Liver (tissue), 3 donors: ENCODE measurements around the gene GLOD4.

Source experiments
- ATF3 ChIP-seq: IDR thresholded peaks from 2 replicates; pipeline ENCODE4 v1.6.1; 2016; ENCODE audit warnings: antibody characterized with exemption
- CTCF ChIP-seq: fragments of 150-350 bp; IDR thresholded peaks from 2 replicates; pipeline ENCODE4 v1.5.1; 2017; ENCODE audit warnings: improper control_type of control experiment, low read depth, low read length; ENCODE audit not compliant: missing input control
- JUND ChIP-seq, 2 donors: IDR thresholded peaks; 2 replicates each; pipeline ENCODE4 v1.6.1; 2016; ENCODE audit warnings: antibody characterized with exemption in 2 of 2
- MAX ChIP-seq: IDR thresholded peaks from 2 replicates; pipeline ENCODE4 v1.6.1; 2016; ENCODE audit warnings: antibody characterized with exemption
- RAD21 ChIP-seq, 2 donors: IDR thresholded peaks; 2 replicates each; pipeline ENCODE4 v1.6.1; 2016; ENCODE audit warnings: antibody characterized with exemption in 2 of 2, mild to moderate bottlenecking in 2 of 2
- TAF1 ChIP-seq: conservative IDR thresholded peaks from 2 replicates; pipeline ENCODE4 v1.6.1; 2016; ENCODE audit warnings: antibody characterized with exemption, mild to moderate bottlenecking
- YY1 ChIP-seq: IDR thresholded peaks from 2 replicates; pipeline ENCODE4 v1.6.1; 2016; ENCODE audit warnings: antibody characterized with exemption, mild to moderate bottlenecking
- donor health status: healthy.
- donor health status: healthy.

GRCh38 chr17:796609-797008, 14.5 kb upstream of the GLOD4 start:
- TF ChIP-seq CTCF (no peak), TAF1 (no peak), JUND (IDR thresholded peaks at IDR 0.05) (no peak), RAD21 (IDR thresholded peaks at IDR 0.05) (no peak), ATF3 (no peak), YY1 (no peak), MAX (no peak)
